Keratinocyte (primary cell): ENCODE measurements around the gene KDELR1. TPM values are rescaled to one million over a fixed set of nuclear protein-coding genes. Genes with fewer than 3 reads are reported as not detected.

Experiments
- DNase-seq: peaks from one replicate; pipeline ENCODE4 v3.0.0-alpha.2; 2011; ENCODE audit warnings: low read depth, missing footprints, low spot score
- FAIRE-seq: peaks from 2 replicates; lab custom pipeline; 2011; peaks lifted over from hg19 to GRCh38; lab: Jason Lieb, UNC
- H2AFZ ChIP-seq: 2 replicates; pipeline ENCODE4 v1.6.0; 2012; ENCODE audit warnings: low read length, control low read depth, inconsistent platforms; ENCODE audit not compliant: control insufficient read depth
- H3K27ac ChIP-seq: 2 replicates; pipeline ENCODE4 v1.5.1; 2011; ENCODE audit warnings: low read length; ENCODE audit not compliant: control insufficient read depth, insufficient read depth
- H3K27me3 ChIP-seq: 3 replicates; pipeline ENCODE4 v1.6.0; 2011; ENCODE audit warnings: low read length; ENCODE audit not compliant: control insufficient read depth, insufficient read depth; ENCODE audit errors: extremely low read depth
- H3K36me3 ChIP-seq, 2 experiments: 2 replicates in 1 of 2; 3 replicates in 1 of 2; pipeline ENCODE4 v1.5.1; 2011; ENCODE audit warnings: low read length in 2 of 2, mild to moderate bottlenecking in 1 of 2; ENCODE audit not compliant: control insufficient read depth in 2 of 2, insufficient read depth in 2 of 2; ENCODE audit errors: extremely low read depth in 1 of 2
- H3K4me1 ChIP-seq: 3 replicates; pipeline ENCODE4 v1.5.1; 2011; ENCODE audit warnings: low read length; ENCODE audit not compliant: control insufficient read depth, insufficient read depth; ENCODE audit errors: extremely low read depth
- H3K4me2 ChIP-seq: 3 replicates; pipeline ENCODE4 v1.6.0; 2011; ENCODE audit warnings: low read depth, low read length; ENCODE audit not compliant: control insufficient read depth, insufficient read depth; ENCODE audit errors: extremely low read depth
- H3K4me3 ChIP-seq, 3 experiments: fragments of 200-600 bp in 1 of 3; sonication (generic) in 1 of 3; 2 replicates in 2 of 3; 3 replicates in 1 of 3; pipeline ENCODE4 v1.5.1; 2011 to 2016; ENCODE audit warnings: low read length in 3 of 3, mild to moderate bottlenecking in 3 of 3, control low read depth in 2 of 3, inconsistent platforms in 1 of 3, low read depth in 1 of 3, mixed read lengths in 1 of 3, mixed run types in 1 of 3, moderate library complexity in 1 of 3; ENCODE audit not compliant: control insufficient read depth in 2 of 3, insufficient read depth in 2 of 3; ENCODE audit errors: extremely low read depth in 1 of 3
- H3K79me2 ChIP-seq: 2 replicates; pipeline ENCODE4 v1.6.0; 2012; ENCODE audit warnings: low read length; ENCODE audit not compliant: control insufficient read depth, insufficient read depth
- H3K9ac ChIP-seq: 3 replicates; pipeline ENCODE4 v1.6.0; 2011; ENCODE audit warnings: low read length; ENCODE audit not compliant: control insufficient read depth, insufficient read depth; ENCODE audit errors: extremely low read depth
- H3K9me1 ChIP-seq: 3 replicates; pipeline ENCODE4 v1.6.0; 2011; ENCODE audit warnings: low read length; ENCODE audit not compliant: control insufficient read depth, insufficient read depth; ENCODE audit errors: extremely low read depth
- H3K9me3 ChIP-seq: 2 replicates; pipeline ENCODE4 v1.5.1; 2012; ENCODE audit warnings: low read depth, low read length; ENCODE audit not compliant: control insufficient read depth
- H4K20me1 ChIP-seq: 3 replicates; pipeline ENCODE4 v1.6.0; 2011; ENCODE audit warnings: low read length; ENCODE audit not compliant: control insufficient read depth, insufficient read depth; ENCODE audit errors: extremely low read depth
- CTCF ChIP-seq, 3 experiments: IDR thresholded peaks in 1 of 3; conservative IDR thresholded peaks in 1 of 3; optimal IDR thresholded peaks in 1 of 3; 2 replicates in 2 of 3; 3 replicates in 1 of 3; pipeline versions ENCODE3 to v1.5.1; 2011; ENCODE audit warnings: low read length in 3 of 3, mild to moderate bottlenecking in 3 of 3, moderate library complexity in 2 of 3, control low read depth in 1 of 3, inconsistent platforms in 1 of 3; ENCODE audit not compliant: insufficient read depth in 2 of 3; ENCODE audit errors: extremely low read depth in 1 of 3
- EZH2 ChIP-seq: IDR thresholded peaks from one replicate; pipeline ENCODE4 v1.6.1; 2012; ENCODE audit warnings: inconsistent platforms, mild to moderate bottlenecking, low read length, moderate library complexity
- dilution Hi-C: fragments of 300-500 bp; cut with MboI; formaldehyde crosslinking; loops from one replicate; pipeline ENCODE4 v1.7.0; 2020; ENCODE audit warnings: low sequenced_read_pairs; ENCODE audit not compliant: extremely low pct_ligation_motif_present
- polyA plus RNA-seq, 5 experiments: library from polyadenylated mRNA; depleted of rRNA in 3 of 5; stranded (reverse) in 3 of 5; stranded (forward) in 1 of 5; unstranded in 1 of 5; fragments of >200 nt; gene quantifications; 1 replicate in 1 of 5; 2 replicates in 3 of 5; 3 replicates in 1 of 5; pipeline versions ENCODE4 v1.2.1 to v1.2.3, GENCODE V29; 2011 to 2012; ENCODE audit warnings: missing spikeins in 2 of 5, low read depth in 1 of 5, low replicate concordance in 1 of 5

KDELR1 gene
- polyA plus RNA-seq, 1 donor (not counting 4 experiments of a cell fraction or from before 2014, with no cell fraction given) = 105 TPM

GRCh38 chr19:48398102-48398374 lies 6.7 kb upstream of the KDELR1 start:
- Histone ChIP-seq H3K4me2 (peak overlapping the region; percentile 73), H3K27me3 (peaks cover 31% of the 10 kb centered on the region), H3K9me1 (no peaks in the 10 kb centered on the region), H3K9me3 (no peaks in the 10 kb centered on the region), H3K79me2 (no peaks in the 10 kb centered on the region), H4K20me1 (no peaks in the 10 kb centered on the region), H3K4me3 (peak overlapping the region; percentile 31 to 65 (median 60)), H3K9ac (peak overlapping the region; percentile 74), H3K27ac (no peak overlapping the region), H2AFZ (peak overlapping the region; percentile 12), H3K36me3 (no peaks in the 10 kb centered on the region), H3K4me1 (peaks cover 14% of the 10 kb centered on the region)
- dilution Hi-C loops = no loop called here
- FAIRE-seq = no peak
- TF ChIP-seq CTCF (optimal IDR thresholded peaks at IDR 0.05 in 1 of 3, IDR thresholded peaks at IDR 0.05 in 1 of 3, conservative IDR thresholded peaks at IDR 0.05 in 1 of 3; ENCODE audit: extremely low read depth in 1 of 3, insufficient read depth in 2 of 3, low read length in 3 of 3) (no peak), EZH2 (no peak)
- no peak for DNase-seq

GRCh38 chr19:48397263-48398101 lies 6.1 kb upstream of the KDELR1 start:
- Histone ChIP-seq H3K4me2 (peak overlapping the region; percentile 73), H3K27me3 (peaks cover 37% of the 10 kb centered on the region), H4K20me1 (no peaks in the 10 kb centered on the region), H3K4me3 (peak overlapping the region; percentile 31 to 65 (median 60)), H3K79me2 (no peaks in the 10 kb centered on the region), H3K4me1 (peaks cover 14% of the 10 kb centered on the region), H3K27ac (no peak overlapping the region), H3K36me3 (no peaks in the 10 kb centered on the region), H2AFZ (peak overlapping the region; percentile 12), H3K9me1 (no peaks in the 10 kb centered on the region), H3K9me3 (no peaks in the 10 kb centered on the region), H3K9ac (peak overlapping the region; percentile 74)
- TF ChIP-seq CTCF (optimal IDR thresholded peaks at IDR 0.05 in 1 of 3, IDR thresholded peaks at IDR 0.05 in 1 of 3, conservative IDR thresholded peaks at IDR 0.05 in 1 of 3; ENCODE audit: extremely low read depth in 1 of 3, insufficient read depth in 2 of 3, low read length in 3 of 3) (no peak), EZH2 (no peak)
- DNase-seq (no peak), FAIRE-seq (no peak)
- dilution Hi-C loops = no loop called here
